AG09319 (cell line): ENCODE results near the gene RELN.

Source experiments
- DNase-seq: peaks from one replicate; pipeline ENCODE4 v3.0.0-alpha.2; 2010; ENCODE audit warnings: low read depth; ENCODE audit errors: extremely low read depth
- TF ChIP-seq, protein P1 (sequence below): IDR thresholded peaks from 2 replicates; pipeline ENCODE4 v1.5.1; 2011; ENCODE audit warnings: low read depth, mild to moderate bottlenecking, inconsistent platforms, low read length, moderate library complexity

Gene RELN

DNA sequence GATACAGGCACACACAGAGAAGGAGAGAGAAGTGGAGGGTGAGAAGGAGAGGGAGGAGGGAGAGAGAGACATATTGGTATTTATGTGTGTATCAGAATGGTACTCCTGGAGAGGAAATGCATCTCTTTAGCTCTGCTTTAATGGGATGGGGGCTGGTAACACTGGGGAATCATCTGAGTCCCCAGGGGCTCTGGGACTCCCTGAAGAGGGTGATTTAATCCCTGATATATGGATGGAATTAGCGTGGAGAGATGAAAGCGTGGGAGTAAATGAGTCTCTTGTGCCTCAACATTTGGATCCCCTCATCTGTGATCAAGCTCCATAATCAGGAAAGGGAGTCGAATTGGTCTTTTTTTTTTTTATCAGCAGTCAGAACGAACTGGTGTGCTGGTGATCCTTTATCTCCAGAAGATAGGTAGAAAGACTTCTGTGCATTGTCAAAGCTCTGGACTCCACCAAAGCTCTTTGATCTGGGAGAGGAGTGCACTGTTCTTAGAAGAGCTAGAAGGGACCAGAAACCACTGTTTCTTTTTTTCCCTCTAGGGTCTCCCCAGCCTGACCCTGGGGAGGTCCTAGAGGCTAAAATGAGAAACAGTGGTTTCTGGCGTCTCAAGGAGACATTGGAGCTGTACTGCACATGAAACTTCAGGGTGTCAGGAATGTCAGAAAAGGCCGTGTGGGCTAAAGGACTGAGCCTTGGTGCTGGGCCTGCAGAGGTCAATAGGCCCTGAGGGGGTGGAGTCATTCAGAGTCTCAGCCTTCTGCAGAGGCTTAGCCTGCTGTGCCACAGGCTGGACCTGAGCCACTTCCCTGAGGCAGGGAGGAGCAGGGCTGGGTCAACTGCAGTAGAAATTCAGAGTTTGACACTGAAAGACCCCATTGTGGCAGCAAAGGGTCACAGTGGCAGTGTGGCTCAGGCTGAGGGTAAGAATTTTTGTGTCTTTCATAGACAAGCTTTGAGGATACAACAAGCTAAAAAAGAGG, 309.0 kb downstream of the RELN start:
- DNase-seq: no peak
- TF ChIP-seq, protein P1, sequence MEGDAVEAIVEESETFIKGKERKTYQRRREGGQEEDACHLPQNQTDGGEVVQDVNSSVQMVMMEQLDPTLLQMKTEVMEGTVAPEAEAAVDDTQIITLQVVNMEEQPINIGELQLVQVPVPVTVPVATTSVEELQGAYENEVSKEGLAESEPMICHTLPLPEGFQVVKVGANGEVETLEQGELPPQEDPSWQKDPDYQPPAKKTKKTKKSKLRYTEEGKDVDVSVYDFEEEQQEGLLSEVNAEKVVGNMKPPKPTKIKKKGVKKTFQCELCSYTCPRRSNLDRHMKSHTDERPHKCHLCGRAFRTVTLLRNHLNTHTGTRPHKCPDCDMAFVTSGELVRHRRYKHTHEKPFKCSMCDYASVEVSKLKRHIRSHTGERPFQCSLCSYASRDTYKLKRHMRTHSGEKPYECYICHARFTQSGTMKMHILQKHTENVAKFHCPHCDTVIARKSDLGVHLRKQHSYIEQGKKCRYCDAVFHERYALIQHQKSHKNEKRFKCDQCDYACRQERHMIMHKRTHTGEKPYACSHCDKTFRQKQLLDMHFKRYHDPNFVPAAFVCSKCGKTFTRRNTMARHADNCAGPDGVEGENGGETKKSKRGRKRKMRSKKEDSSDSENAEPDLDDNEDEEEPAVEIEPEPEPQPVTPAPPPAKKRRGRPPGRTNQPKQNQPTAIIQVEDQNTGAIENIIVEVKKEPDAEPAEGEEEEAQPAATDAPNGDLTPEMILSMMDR: no peak

DNA sequence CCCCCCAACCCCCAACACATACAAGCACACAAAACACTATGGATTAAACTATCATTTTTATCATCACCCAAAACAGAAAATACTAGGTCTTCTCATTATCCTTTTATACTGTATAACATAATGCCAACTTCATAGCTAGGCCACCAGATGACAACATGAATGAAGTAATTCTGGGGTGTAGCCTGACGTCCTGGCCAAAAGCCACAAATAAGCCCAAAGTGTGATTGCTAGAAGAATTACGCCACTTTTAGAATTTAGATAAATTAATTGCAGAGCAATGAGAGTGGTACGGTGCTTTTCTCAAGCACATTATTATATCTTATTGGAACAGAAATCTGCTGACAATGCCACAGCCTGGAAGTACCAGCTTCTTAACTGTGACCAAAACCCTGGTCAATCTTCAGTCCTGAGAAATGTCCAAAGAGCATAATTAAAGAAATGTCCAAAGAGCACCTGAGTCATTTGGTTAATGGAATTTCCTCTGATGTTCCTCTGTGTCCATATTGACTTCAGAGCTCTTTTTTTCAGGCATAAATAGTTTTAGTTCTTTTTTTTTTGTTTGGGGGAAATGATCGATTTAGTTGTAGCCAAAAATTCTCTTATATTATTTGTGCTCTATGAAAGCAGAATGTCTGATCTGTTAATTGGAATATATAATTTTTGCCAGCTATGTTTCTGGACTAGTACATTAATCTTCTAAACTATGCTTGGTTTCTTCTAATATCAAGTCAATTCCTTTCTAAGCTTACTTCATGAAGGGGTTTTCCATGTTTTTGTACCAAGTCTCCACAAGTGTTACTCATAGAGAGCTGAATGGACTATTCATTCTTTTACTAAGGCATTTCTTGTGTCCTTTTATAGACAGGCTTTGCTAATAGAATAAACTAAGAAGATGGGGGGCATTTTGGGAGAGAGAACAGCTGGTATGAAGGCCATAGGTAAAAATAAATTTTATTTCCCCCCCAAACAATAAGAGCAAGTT, 310.0 kb downstream of the RELN start:
- DNase-seq: no peak
- TF ChIP-seq, protein P1: no peak

DNA sequence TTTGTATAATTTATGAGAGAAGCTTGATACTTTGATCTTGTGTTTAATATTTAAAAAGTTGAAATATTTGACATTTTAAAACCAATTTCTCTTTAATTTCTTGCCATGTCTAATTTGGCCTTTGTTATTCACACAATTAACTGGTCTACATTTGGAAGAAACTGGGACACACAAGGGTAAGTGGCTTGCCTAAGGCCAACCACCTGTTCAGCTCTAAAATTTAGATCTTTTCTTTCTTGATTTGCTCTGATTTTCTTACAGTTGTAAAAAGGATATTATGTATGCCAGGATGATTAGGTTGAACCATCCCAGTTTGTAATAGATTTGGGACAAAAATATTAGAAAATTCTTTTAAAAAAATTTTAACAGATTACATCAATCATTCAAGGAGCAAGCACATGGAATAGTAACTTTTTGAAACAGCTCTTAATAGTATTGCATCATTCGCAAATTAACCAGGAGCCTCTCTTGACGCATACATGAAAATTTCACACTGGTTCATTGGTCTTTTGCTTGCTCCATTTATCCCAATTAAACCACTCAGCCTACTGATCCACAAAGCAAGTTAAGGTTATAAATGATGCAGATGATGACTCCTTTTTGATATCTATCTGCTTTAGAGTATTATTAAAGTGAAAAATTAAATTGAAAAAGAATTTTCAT, 321.0 kb downstream of the RELN start:
- no peak for DNase-seq
- TF ChIP-seq, protein P1: no peak

DNA sequence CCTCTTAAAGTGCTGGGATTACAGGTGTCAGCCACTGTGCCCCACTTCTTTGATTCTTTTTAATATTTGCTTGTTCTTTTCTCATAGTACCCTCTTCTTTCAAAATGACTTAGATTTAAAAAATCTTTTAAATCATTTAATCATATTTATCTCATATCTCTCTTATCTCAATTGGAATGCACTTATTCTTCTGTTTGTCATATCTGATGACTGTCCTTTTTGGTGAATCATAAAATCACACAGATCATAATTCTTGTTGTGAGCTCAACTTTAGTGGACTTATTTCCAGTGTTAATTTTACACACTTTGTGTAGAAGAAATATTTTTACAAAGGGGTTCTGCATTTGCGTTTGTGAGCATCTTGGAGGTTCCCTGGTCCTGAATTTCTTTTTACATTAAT, 323.1 kb downstream of the RELN start:
- DNase-seq: no peak
- TF ChIP-seq, protein P1: no peak

DNA sequence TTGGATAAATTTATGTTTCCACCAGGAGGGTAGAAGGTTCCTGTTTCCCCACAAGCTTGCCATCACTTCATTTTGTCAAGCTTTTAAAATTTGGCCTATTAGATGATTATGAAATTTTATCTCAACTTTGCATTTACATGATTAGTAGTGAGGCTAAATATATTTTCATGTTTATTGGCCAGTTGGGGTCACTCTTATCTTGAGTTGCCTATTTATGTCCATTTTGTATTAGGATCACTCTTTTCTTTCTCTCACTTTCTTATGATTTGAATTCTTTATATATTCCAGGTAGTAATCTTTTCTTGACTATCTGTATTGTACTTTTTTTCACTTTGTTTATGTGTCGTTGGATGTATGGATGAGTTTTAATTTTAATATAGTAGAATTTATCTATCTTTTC, 324.9 kb downstream of the RELN start:
- TF ChIP-seq, protein P1: no peak; the same call in 1 of the 2 replicates
- DNase-seq: no peak

DNA sequence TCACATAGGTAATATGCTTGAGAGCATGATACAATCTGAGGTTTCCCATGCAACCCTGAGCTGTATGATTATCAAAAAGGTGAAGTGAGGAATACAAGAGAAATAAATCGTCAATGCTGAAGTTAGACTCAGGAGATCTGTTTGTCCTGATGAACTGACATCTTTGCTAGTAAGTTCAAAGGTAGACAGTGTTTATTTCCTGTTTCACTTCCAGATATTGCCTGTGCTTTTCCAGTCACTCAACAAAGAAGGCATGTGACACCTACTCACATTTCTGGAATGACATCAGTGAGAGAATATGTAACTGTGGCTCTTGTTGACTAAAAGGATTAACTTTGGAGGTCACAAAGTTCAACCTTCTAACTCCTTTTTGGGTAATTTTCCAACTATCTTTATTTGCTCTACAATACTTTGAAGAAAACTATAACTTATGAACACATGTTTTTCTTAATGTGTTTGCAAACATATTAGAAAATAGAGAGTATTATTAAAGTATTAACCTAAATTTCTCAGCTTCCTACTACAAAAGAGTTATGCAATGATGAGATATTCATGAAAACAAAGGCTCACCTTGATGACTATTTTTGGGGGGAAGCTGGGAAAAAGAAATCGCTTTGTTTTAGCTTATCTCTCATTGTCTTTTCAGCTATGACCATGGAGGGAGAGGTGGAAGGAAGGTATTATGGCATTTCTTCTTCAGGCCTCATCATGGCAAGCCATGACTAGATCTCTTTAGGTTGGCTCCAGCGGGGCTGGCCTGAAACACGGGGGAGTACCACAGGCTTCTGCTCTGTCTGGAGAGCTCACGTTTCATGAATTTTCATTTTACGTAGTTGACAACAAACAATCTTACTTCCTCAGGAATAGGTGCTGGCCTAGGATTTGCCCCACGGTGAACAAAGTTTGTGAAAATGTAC, 328.7 kb downstream of the RELN start:
- TF ChIP-seq, protein P1: no peak
- DNase-seq: no peak
